Measurements from ENCODE around the gene DNAAF3. TPM values are rescaled to one million over a fixed set of nuclear protein-coding genes. Genes with fewer than 3 reads are reported as not detected.
A peak's percentile ranks its signal among the peaks of the same experiment; 100 is the strongest.

DNAAF3 gene
- 1 to 10 TPM; 1.6 to 2.4 TPM for total RNA-seq

DNA sequence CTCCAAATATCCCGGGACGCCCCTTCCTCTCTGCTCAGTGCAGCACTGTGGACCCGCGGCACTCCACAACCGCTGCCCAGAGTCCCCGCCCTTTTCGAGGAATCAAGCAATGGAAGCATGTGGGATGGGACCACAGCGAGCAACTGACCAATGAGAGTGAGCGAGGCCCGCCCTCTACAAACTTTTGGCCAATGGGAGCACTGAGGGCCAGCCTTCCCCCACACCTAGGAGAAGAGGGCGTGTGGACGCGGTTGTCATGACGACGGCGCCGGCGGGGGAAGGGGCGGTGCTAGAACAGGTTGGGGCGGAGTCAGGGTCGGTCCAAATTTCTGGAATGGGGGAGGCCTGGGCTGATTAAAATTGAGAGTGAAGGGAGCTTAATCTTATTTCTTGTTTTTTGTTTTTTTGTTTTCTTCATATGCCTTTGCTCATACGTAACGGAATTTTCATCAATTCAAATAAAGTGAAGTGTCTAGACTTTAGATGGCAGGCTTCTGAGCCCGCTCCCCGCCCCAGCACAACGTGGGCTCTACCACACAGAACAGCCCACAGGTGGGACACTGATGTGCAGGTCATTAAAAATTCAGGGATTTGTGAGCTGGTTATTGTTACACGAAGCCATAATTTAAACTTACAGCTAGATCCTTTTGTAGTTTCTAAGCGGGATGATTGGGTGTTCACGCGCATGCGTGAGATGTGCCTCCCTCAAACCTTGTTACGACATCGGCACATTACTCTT lies at the start of gene DNAAF3:
TSS of gene DNAAF3 (minus strand) at position 84 of the 739 bp plus-strand sequence. CDS start 200 bp downstream, outside the sequence.
- intact Hi-C loops (cut with DNase I): no loop called here
- peak; percentile 95 for DNase-seq
- H3K9ac ChIP-seq (ENCODE audit: low read depth in 2 of 2, low read length in 2 of 2): no peak within 1 kb of the TSS
- TF ChIP-seq, protein P1, sequence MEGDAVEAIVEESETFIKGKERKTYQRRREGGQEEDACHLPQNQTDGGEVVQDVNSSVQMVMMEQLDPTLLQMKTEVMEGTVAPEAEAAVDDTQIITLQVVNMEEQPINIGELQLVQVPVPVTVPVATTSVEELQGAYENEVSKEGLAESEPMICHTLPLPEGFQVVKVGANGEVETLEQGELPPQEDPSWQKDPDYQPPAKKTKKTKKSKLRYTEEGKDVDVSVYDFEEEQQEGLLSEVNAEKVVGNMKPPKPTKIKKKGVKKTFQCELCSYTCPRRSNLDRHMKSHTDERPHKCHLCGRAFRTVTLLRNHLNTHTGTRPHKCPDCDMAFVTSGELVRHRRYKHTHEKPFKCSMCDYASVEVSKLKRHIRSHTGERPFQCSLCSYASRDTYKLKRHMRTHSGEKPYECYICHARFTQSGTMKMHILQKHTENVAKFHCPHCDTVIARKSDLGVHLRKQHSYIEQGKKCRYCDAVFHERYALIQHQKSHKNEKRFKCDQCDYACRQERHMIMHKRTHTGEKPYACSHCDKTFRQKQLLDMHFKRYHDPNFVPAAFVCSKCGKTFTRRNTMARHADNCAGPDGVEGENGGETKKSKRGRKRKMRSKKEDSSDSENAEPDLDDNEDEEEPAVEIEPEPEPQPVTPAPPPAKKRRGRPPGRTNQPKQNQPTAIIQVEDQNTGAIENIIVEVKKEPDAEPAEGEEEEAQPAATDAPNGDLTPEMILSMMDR (IDR thresholded peaks at IDR 0.05): no peak
- no peaks in the 10 kb centered on the region for H3K9me3 ChIP-seq
- H3K4me1 ChIP-seq: peaks cover 5% of the 10 kb centered on the region
- no peak within 1 kb of the TSS for H3K27ac ChIP-seq
- H3K4me3 ChIP-seq: peak within 1 kb of the TSS; percentile 43
- H3K36me3 ChIP-seq: no peaks in the 10 kb centered on the region
- H3K27me3 ChIP-seq: peaks cover 26% of the 10 kb centered on the region

DNA sequence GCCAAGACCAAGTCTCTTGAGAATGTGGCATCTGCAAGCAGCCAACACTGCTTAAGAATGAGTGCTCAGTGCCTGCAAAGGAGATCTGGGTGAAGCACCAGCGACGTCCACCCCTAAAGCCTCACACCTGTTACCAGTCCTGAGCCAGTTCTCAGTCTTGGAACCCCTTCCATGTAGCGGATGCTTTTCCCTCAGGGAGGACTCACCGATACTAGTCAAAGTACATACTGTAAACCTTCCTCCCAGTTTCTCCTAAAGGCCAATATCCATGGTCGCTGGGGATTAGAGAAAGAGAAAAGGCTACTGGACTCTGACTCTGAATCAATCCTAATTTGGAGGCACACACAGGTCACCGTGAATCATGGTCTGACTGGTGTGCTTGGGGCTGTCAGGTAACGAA lies 47.1 kb upstream of the DNAAF3 start:
- Histone ChIP-seq H3K36me3 (no peaks in the 10 kb centered on the region), H3K9ac (ENCODE audit: low read depth in 2 of 2, low read length in 2 of 2) (no peak overlapping the region), H3K27ac (no peak overlapping the region), H3K9me3 (no peaks in the 10 kb centered on the region), H3K4me1 (peaks cover 9% of the 10 kb centered on the region), H3K27me3 (no peaks in the 10 kb centered on the region), H3K4me3 (no peak overlapping the region)
- DNase-seq: no peak
- intact Hi-C loops (cut with DNase I): no loop called here
- TF ChIP-seq, protein P1 (IDR thresholded peaks at IDR 0.05): no peak

DNA sequence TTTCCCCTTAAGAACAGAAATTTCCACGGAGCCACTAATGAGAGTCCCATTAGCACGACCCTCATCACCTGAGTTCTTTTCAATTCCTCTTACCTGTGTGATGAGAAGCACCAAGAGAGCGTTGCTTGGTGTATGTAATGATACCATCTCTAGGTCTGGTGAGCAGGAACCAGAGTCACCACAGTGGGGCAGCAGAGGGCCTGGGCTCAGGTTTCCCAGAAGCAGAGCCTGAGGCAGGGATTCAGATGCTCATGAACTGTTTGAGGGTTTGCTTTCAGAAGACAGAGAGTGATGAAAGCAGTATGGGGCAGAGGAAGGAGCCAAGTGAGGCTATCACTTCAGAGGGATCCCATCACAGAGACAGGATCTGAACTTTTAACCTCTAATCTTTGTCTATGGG lies 46.0 kb upstream of the DNAAF3 start:
- no peak overlapping the region for H3K27ac ChIP-seq
- H3K9ac ChIP-seq (ENCODE audit: low read depth in 2 of 2, low read length in 2 of 2): no peak overlapping the region
- intact Hi-C loops (cut with DNase I): no loop called here
- peak; percentile 72 for DNase-seq
- H3K9me3 ChIP-seq: no peaks in the 10 kb centered on the region
- H3K4me1 ChIP-seq: peaks cover 9% of the 10 kb centered on the region
- H3K36me3 ChIP-seq: no peaks in the 10 kb centered on the region
- no peak overlapping the region for H3K4me3 ChIP-seq
- TF ChIP-seq, protein P1 (IDR thresholded peaks at IDR 0.05): peak; percentile 43
- H3K27me3 ChIP-seq: no peaks in the 10 kb centered on the region

- intact Hi-C loops (cut with DNase I): no loop called here
- peak overlapping the region; percentile 92 for H3K27ac ChIP-seq
- peak overlapping the region in 1 of 2 donors; percentile 81 for H3K9ac ChIP-seq (ENCODE audit: low read depth in 2 of 2, low read length in 2 of 2)
- no peaks in the 10 kb centered on the region for H3K9me3 ChIP-seq
- H3K27me3 ChIP-seq: no peaks in the 10 kb centered on the region
- H3K36me3 ChIP-seq: no peaks in the 10 kb centered on the region
- no peak overlapping the region for H3K4me3 ChIP-seq
- H3K4me1 ChIP-seq: peaks cover 9% of the 10 kb centered on the region
- no peak for DNase-seq
- TF ChIP-seq, protein P1 (IDR thresholded peaks at IDR 0.05): no peak
Measured at GRCh38 chr19:55209693-55210472, 43.5 kb upstream of the DNAAF3 start.

GRCh38 chr19:55208880-55209692 lies 42.7 kb upstream of the DNAAF3 start, which contains the start of gene PTPRH:
PTPRH (minus strand) TSS chr19:55209501; CDS start chr19:55209433, 68 bp downstream.
- peak within 1 kb of the TSS; percentile 48 to 81 for H3K9ac ChIP-seq (ENCODE audit: low read depth in 2 of 2, low read length in 2 of 2)
- H3K9me3 ChIP-seq: no peaks in the 10 kb centered on the region
- no peaks in the 10 kb centered on the region for H3K36me3 ChIP-seq
- peaks cover 9% of the 10 kb centered on the region for H3K4me1 ChIP-seq
- H3K27ac ChIP-seq: peak within 1 kb of the TSS; percentile 92
- peak within 1 kb of the TSS; percentile 31 for H3K4me3 ChIP-seq
- no peaks in the 10 kb centered on the region for H3K27me3 ChIP-seq
- DNase-seq: peak; percentile 87
- TF ChIP-seq, protein P1 (IDR thresholded peaks at IDR 0.05): no peak
- intact Hi-C loops (cut with DNase I): no loop called here
